SK-N-SH treated with all-trans-retinoic acid at 6 μM for 48 hours (cell line): ENCODE data around the gene TRIM22.

ENCODE experiments used
- ATAC-seq: fragments of 200-7000 bp; cut with Tn5 transposase; 3 replicates; pipeline ENCODE4 v1.9.1; 2020; ENCODE audit warnings: mild to moderate bottlenecking, moderate library complexity
- ARNTL ChIP-seq: fragments of 450-650 bp; formaldehyde crosslinking; IDR thresholded peaks from 2 replicates; pipeline ENCODE4 v1.5.0; 2020; ENCODE audit warnings: low read depth, mild to moderate bottlenecking, moderate library complexity, borderline replicate concordance
- BACH2 ChIP-seq: fragments of 250-450 bp; sonication (Bioruptor Pico); IDR thresholded peaks from 2 replicates; pipeline ENCODE4 v1.9.0; 2021; ENCODE audit warnings: mild to moderate bottlenecking, borderline replicate concordance
- CREB5 ChIP-seq: fragments of 250-450 bp; sonication (Bioruptor Pico); IDR thresholded peaks from 2 replicates; pipeline ENCODE4 v1.5.1; 2020; ENCODE audit warnings: low read depth, mild to moderate bottlenecking, moderate library complexity
- CSDC2 ChIP-seq: fragments of 250-450 bp; sonication (Bioruptor Pico); IDR thresholded peaks from 2 replicates; pipeline ENCODE4 v1.5.0; 2020; ENCODE audit warnings: mild to moderate bottlenecking, moderate library complexity
- ESRRG ChIP-seq: fragments of 250-450 bp; sonication (Bioruptor Pico); IDR thresholded peaks from 2 replicates; pipeline ENCODE4 v1.6.1; 2021; ENCODE audit warnings: mild to moderate bottlenecking
- GLIS3 ChIP-seq: fragments of 250-450 bp; sonication (Bioruptor Pico); IDR thresholded peaks from 2 replicates; pipeline ENCODE4 v1.5.0; 2020; ENCODE audit warnings: mild to moderate bottlenecking, moderate library complexity
- ISL1 ChIP-seq: fragments of 250-450 bp; sonication (Bioruptor Pico); IDR thresholded peaks from 2 replicates; pipeline ENCODE4 v2.1.2; 2022; ENCODE audit warnings: mild to moderate bottlenecking, moderate library complexity
- OSR1 ChIP-seq: fragments of 250-450 bp; sonication (Bioruptor Pico); IDR thresholded peaks from 2 replicates; pipeline ENCODE4 v1.8.0; 2022; ENCODE audit warnings: moderate library complexity, mild to moderate bottlenecking, inconsistent platforms
- PPARA ChIP-seq: fragments of 250-450 bp; sonication (Bioruptor Pico); IDR thresholded peaks from 2 replicates; pipeline ENCODE4 v1.5.0; 2020; ENCODE audit warnings: mild to moderate bottlenecking, borderline replicate concordance
- RARB ChIP-seq: fragments of 250-450 bp; sonication (Bioruptor Pico); IDR thresholded peaks from 2 replicates; pipeline ENCODE4 v1.8.0; 2021; ENCODE audit warnings: mild to moderate bottlenecking, moderate library complexity
- SNAI2 ChIP-seq: fragments of 250-450 bp; sonication (Bioruptor Pico); IDR thresholded peaks from 2 replicates; pipeline ENCODE4 v1.5.0; 2020; ENCODE audit warnings: mild to moderate bottlenecking, moderate library complexity
- TOX ChIP-seq: fragments of 250-450 bp; sonication (Bioruptor Pico); IDR thresholded peaks from 2 replicates; pipeline ENCODE4 v1.8.0; 2021; ENCODE audit warnings: mild to moderate bottlenecking, moderate library complexity, borderline replicate concordance
- TSHZ2 ChIP-seq: fragments of 250-450 bp; sonication (Bioruptor Pico); IDR thresholded peaks from 2 replicates; pipeline ENCODE4 v1.5.0; 2020; ENCODE audit warnings: mild to moderate bottlenecking, moderate library complexity
- ZC3H10 ChIP-seq: fragments of 250-450 bp; sonication (Bioruptor Pico); IDR thresholded peaks from 2 replicates; pipeline ENCODE4 v1.5.1; 2021; ENCODE audit warnings: mild to moderate bottlenecking, moderate library complexity
- ZFP3 ChIP-seq: fragments of 250-450 bp; sonication (Bioruptor Pico); IDR thresholded peaks from 2 replicates; pipeline ENCODE4 v1.5.0; 2020; ENCODE audit warnings: mild to moderate bottlenecking, moderate library complexity
- ZFP30 ChIP-seq: fragments of 450-650 bp; formaldehyde crosslinking; IDR thresholded peaks from 2 replicates; pipeline ENCODE4 v1.5.0; 2022; ENCODE audit warnings: mild to moderate bottlenecking, moderate library complexity
- ZNF565 ChIP-seq: fragments of 450-650 bp; formaldehyde crosslinking; conservative IDR thresholded peaks from 2 replicates; pipeline ENCODE4 v1.5.0; 2020; ENCODE audit warnings: low read depth, mild to moderate bottlenecking, moderate library complexity
- ZNF70 ChIP-seq: fragments of 450-650 bp; formaldehyde crosslinking; IDR thresholded peaks from 2 replicates; pipeline ENCODE4 v1.5.0; 2020; ENCODE audit warnings: mild to moderate bottlenecking, moderate library complexity
- ZNF8 ChIP-seq: fragments of 450-650 bp; formaldehyde crosslinking; IDR thresholded peaks from 2 replicates; pipeline ENCODE4 v1.5.0; 2020; ENCODE audit warnings: mild to moderate bottlenecking, moderate library complexity
- TF ChIP-seq, protein P1 (sequence below): fragments of 250-450 bp; sonication (Bioruptor Pico); IDR thresholded peaks from 2 replicates; pipeline ENCODE4 v1.8.0; 2020; ENCODE audit warnings: mild to moderate bottlenecking, moderate library complexity, borderline replicate concordance
- TF ChIP-seq, protein P2 (sequence below): fragments of 250-450 bp; sonication (Bioruptor Pico); IDR thresholded peaks from 2 replicates; pipeline ENCODE4 v1.5.1; 2021; ENCODE audit warnings: mild to moderate bottlenecking, moderate library complexity

Gene TRIM22

GRCh38 chr11:5738431-5738830 lies 48.8 kb downstream of the TRIM22 start:
- no peak for TF ChIP-seq PPARA
- no peak for ATAC-seq

GRCh38 chr11:5746614-5747013 lies 57.0 kb downstream of the TRIM22 start:
- no peak for ATAC-seq

GRCh38 chr11:5749836-5750235 lies 60.2 kb downstream of the TRIM22 start:
- ATAC-seq: no peak
- TF ChIP-seq ARNTL (no peak), BACH2 (CRISPR knock-in tag) (no peak), ZFP3 (CRISPR knock-in tag) (no peak), ISL1 (CRISPR knock-in tag) (no peak), ZNF8 (CRISPR knock-in tag) (no peak), ZC3H10 (CRISPR knock-in tag) (no peak), TOX (CRISPR knock-in tag) (no peak), ESRRG (CRISPR knock-in tag) (no peak), GLIS3 (no peak), CREB5 (CRISPR knock-in tag) (no peak), SNAI2 (CRISPR knock-in tag) (no peak), ZNF70 (CRISPR knock-in tag) (no peak), RARB (CRISPR knock-in tag) (no peak)
- TF ChIP-seq, protein P1, sequence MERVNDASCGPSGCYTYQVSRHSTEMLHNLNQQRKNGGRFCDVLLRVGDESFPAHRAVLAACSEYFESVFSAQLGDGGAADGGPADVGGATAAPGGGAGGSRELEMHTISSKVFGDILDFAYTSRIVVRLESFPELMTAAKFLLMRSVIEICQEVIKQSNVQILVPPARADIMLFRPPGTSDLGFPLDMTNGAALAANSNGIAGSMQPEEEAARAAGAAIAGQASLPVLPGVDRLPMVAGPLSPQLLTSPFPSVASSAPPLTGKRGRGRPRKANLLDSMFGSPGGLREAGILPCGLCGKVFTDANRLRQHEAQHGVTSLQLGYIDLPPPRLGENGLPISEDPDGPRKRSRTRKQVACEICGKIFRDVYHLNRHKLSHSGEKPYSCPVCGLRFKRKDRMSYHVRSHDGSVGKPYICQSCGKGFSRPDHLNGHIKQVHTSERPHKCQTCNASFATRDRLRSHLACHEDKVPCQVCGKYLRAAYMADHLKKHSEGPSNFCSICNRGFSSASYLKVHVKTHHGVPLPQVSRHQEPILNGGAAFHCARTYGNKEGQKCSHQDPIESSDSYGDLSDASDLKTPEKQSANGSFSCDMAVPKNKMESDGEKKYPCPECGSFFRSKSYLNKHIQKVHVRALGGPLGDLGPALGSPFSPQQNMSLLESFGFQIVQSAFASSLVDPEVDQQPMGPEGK (CRISPR knock-in tag): no peak
- TF ChIP-seq, protein P2, sequence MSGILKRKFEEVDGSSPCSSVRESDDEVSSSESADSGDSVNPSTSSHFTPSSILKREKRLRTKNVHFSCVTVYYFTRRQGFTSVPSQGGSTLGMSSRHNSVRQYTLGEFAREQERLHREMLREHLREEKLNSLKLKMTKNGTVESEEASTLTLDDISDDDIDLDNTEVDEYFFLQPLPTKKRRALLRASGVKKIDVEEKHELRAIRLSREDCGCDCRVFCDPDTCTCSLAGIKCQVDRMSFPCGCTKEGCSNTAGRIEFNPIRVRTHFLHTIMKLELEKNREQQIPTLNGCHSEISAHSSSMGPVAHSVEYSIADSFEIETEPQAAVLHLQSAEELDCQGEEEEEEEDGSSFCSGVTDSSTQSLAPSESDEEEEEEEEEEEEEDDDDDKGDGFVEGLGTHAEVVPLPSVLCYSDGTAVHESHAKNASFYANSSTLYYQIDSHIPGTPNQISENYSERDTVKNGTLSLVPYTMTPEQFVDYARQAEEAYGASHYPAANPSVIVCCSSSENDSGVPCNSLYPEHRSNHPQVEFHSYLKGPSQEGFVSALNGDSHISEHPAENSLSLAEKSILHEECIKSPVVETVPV (CRISPR knock-in tag): no peak

More at GRCh38 chr11:5746614-5747013, 57.0 kb downstream of the TRIM22 start:
- no peak for TF ChIP-seq ZNF565 (CRISPR knock-in tag)
- TF ChIP-seq, protein P1 (CRISPR knock-in tag): no peak
- no peak for TF ChIP-seq ZNF8 (CRISPR knock-in tag)
- TF ChIP-seq TOX (CRISPR knock-in tag): no peak
- TF ChIP-seq OSR1: no peak
- TF ChIP-seq BACH2 (CRISPR knock-in tag): no peak
- no peak for TF ChIP-seq ZFP30 (CRISPR knock-in tag)
- no peak for TF ChIP-seq ISL1 (CRISPR knock-in tag)
- no peak for TF ChIP-seq CSDC2 (CRISPR knock-in tag)
- no peak for TF ChIP-seq CREB5 (CRISPR knock-in tag)
- no peak for TF ChIP-seq PPARA
- no peak for TF ChIP-seq SNAI2 (CRISPR knock-in tag)
- TF ChIP-seq RARB (CRISPR knock-in tag): no peak
- no peak for TF ChIP-seq TSHZ2
- no peak for TF ChIP-seq ZC3H10 (CRISPR knock-in tag)
- no peak for TF ChIP-seq GLIS3
- TF ChIP-seq ZNF70 (CRISPR knock-in tag): no peak
